HepG2 (cell line): ENCODE data around the gene DYNLL2. TPM values are rescaled to one million over a fixed set of nuclear protein-coding genes. Genes with fewer than 3 reads are reported as not detected.
A peak's percentile ranks its signal among the peaks of the same experiment; 100 is the strongest.

ENCODE experiments used
- ATAC-seq: fragments of 200-7000 bp; cut with Tn5 transposase; 3 replicates; pipeline ENCODE4 v1.9.1; 2020; ENCODE audit warnings: mild to moderate bottlenecking, moderate library complexity
- BruUV-seq: library from RNA; stranded (reverse); fragments of 400-500 nt; replicated peaks from 2 replicates; lab custom pipeline; 2021; lab: Mats Ljungman, UMichigan
- CTCF ChIA-PET: fragments of 300-600 bp; formaldehyde crosslinking; extraction: SDS; loops from one replicate; lab custom pipeline; 2021; ENCODE audit warnings: low total read pairs, inconsistent platforms, low intra/inter-chr PET ratio; lab: Yijun Ruan, JAX
- POLR2A ChIA-PET: fragments of 350-600 bp; sonication (Branson Sonifier 250); formaldehyde crosslinking; loops from one replicate; lab custom pipeline; 2020; ENCODE audit warnings: antibody characterized with exemption, inconsistent platforms; lab: Yijun Ruan, JAX
- DNase-seq: peaks from one replicate; pipeline ENCODE4 v3.0.0-alpha.2; 2015; ENCODE audit warnings: low spot score
- FAIRE-seq: peaks from 3 replicates; lab custom pipeline; 2011; peaks lifted over from hg19 to GRCh38; lab: Jason Lieb, UNC
- H2AFZ ChIP-seq: one replicate; pipeline ENCODE4 v1.6.1; 2011; ENCODE audit warnings: low read length, inconsistent platforms
- H3K27ac ChIP-seq: fragments of 300-600 bp; 3 replicates; pipeline ENCODE4 v1.8.0; 2011; ENCODE audit warnings: mixed run types, mild to moderate bottlenecking, mixed read lengths, low read length, inconsistent platforms; ENCODE audit not compliant: insufficient read depth; ENCODE audit errors: extremely low read length
- H3K27me3 ChIP-seq, 2 experiments: fragments of 200-600 bp in 1 of 2; 2 replicates in 1 of 2; 3 replicates in 1 of 2; pipeline versions ENCODE4 v1.6.0 to v1.8.0; 2011; ENCODE audit warnings: low read length in 2 of 2, mild to moderate bottlenecking in 2 of 2, moderate library complexity in 2 of 2, inconsistent platforms in 1 of 2; ENCODE audit not compliant: insufficient read depth in 2 of 2, control insufficient read depth in 1 of 2
- H3K36me3 ChIP-seq, 2 experiments: fragments of 200-600 bp in 1 of 2; replicated peaks in 1 of 2; 2 replicates in 1 of 2; 3 replicates in 1 of 2; pipeline versions ENCODE4 v1.5.1 to v1.8.0; 2011; ENCODE audit warnings: low read length in 2 of 2, inconsistent platforms in 1 of 2; ENCODE audit not compliant: insufficient read depth in 2 of 2, control insufficient read depth in 1 of 2
- H3K4me1 ChIP-seq: 2 replicates; pipeline ENCODE4 v1.5.1; 2012; ENCODE audit warnings: low read length, inconsistent platforms; ENCODE audit not compliant: insufficient read depth
- H3K4me2 ChIP-seq: 2 replicates; pipeline ENCODE4 v1.6.0; 2011; ENCODE audit warnings: low read depth, low read length, inconsistent platforms
- H3K4me3 ChIP-seq, 3 experiments: fragments of 200-600 bp in 1 of 3; sonication (generic), shearing (Covaris generic) in 1 of 3; replicated peaks in 1 of 3; 2 replicates each; pipeline ENCODE4 v1.5.1; 2011 to 2016; ENCODE audit warnings: low read length in 3 of 3, inconsistent platforms in 2 of 3, low read depth in 2 of 3, mild to moderate bottlenecking in 2 of 3, control low read depth in 1 of 3, mixed read lengths in 1 of 3; ENCODE audit not compliant: insufficient read depth in 1 of 3
- H3K79me2 ChIP-seq: one replicate; pipeline ENCODE4 v1.6.1; 2011; ENCODE audit warnings: low read length, inconsistent platforms; ENCODE audit not compliant: insufficient read depth
- H3K9ac ChIP-seq: 2 replicates; pipeline ENCODE4 v1.6.0; 2011; ENCODE audit warnings: mild to moderate bottlenecking, low read depth, low read length, inconsistent platforms; ENCODE audit not compliant: insufficient read depth
- H3K9me3 ChIP-seq: 2 replicates; pipeline ENCODE4 v1.5.1; 2012; ENCODE audit warnings: mild to moderate bottlenecking, low read length
- H4K20me1 ChIP-seq: 2 replicates; pipeline ENCODE4 v1.6.0; 2011; ENCODE audit warnings: inconsistent platforms, mild to moderate bottlenecking, low read length, moderate library complexity; ENCODE audit not compliant: insufficient read depth
- AHR ChIP-seq: IDR thresholded peaks from 2 replicates; pipeline ENCODE4 v1.6.1; 2018; ENCODE audit warnings: missing genetic modification reagents, missing compliant biosample characterization
- JUND ChIP-seq: sonication (generic); formaldehyde crosslinking; IDR thresholded peaks from 2 replicates; pipeline ENCODE4 v1.8.0; 2022; ENCODE audit warnings: mild to moderate bottlenecking, missing genetic modification reagents
- KLF16 ChIP-seq, 2 experiments: sonication (generic) in 1 of 2; formaldehyde crosslinking in 1 of 2; IDR thresholded peaks; 2 replicates each; pipeline versions ENCODE4 v1.6.1 to v1.8.0; 2016 to 2023; ENCODE audit warnings: missing genetic modification reagents in 2 of 2, missing compliant biosample characterization in 1 of 2
- MBNL3 ChIP-seq: fragments of 250-450 bp; sonication (Bioruptor Pico); conservative IDR thresholded peaks from 2 replicates; pipeline ENCODE4 v1.8.0; 2022; ENCODE audit warnings: mild to moderate bottlenecking, inconsistent platforms
- MIER2 ChIP-seq: IDR thresholded peaks from 2 replicates; pipeline ENCODE4 v1.6.1; 2016; ENCODE audit warnings: missing biosample characterization, missing genetic modification reagents
- REPIN1 ChIP-seq: sonication (generic); formaldehyde crosslinking; IDR thresholded peaks from 2 replicates; pipeline ENCODE4 v1.8.0; 2022; ENCODE audit warnings: missing genetic modification reagents, low read depth, mild to moderate bottlenecking, borderline replicate concordance
- ZBTB39 ChIP-seq: sonication (generic); formaldehyde crosslinking; IDR thresholded peaks from 2 replicates; pipeline ENCODE4 v1.5.0; 2020; ENCODE audit warnings: missing genetic modification reagents
- ZFP36 ChIP-seq: fragments of 150-350 bp; IDR thresholded peaks from 2 replicates; pipeline ENCODE4 v1.6.1; 2018; ENCODE audit warnings: borderline replicate concordance, low read length, low read depth; ENCODE audit not compliant: partially characterized antibody
- ZNF17 ChIP-seq: sonication (generic); formaldehyde crosslinking; IDR thresholded peaks from 2 replicates; pipeline ENCODE4 v1.5.0; 2020; ENCODE audit warnings: mild to moderate bottlenecking, missing genetic modification reagents
- ZNF256 ChIP-seq: sonication (generic); formaldehyde crosslinking; conservative IDR thresholded peaks from 2 replicates; pipeline ENCODE4 v1.4.0; 2020; ENCODE audit warnings: missing genetic modification reagents
- ZNF414 ChIP-seq: sonication (generic); formaldehyde crosslinking; IDR thresholded peaks from 2 replicates; pipeline ENCODE4 v1.5.0; 2020; ENCODE audit warnings: missing genetic modification reagents
- ZNF501 ChIP-seq: sonication (generic); formaldehyde crosslinking; IDR thresholded peaks from 2 replicates; pipeline ENCODE4 v1.5.1; 2020; ENCODE audit warnings: mild to moderate bottlenecking, moderate library complexity, missing genetic modification reagents
- ZNF512B ChIP-seq: sonication (generic); formaldehyde crosslinking; IDR thresholded peaks from 2 replicates; pipeline ENCODE4 v1.5.1; 2020; ENCODE audit warnings: missing genetic modification reagents, mild to moderate bottlenecking, borderline replicate concordance
- ZNF710 ChIP-seq: sonication (generic); formaldehyde crosslinking; IDR thresholded peaks from 2 replicates; pipeline ENCODE4 v1.5.0; 2020; ENCODE audit warnings: mild to moderate bottlenecking, missing genetic modification reagents, borderline replicate concordance
- WGBS: methylation state at CpG from one replicate; pipeline ENCODE4 v1.1.6; 2017; ENCODE audit warnings: low lambda C conversion rate; 5-methylcytosine and 5-hydroxymethylcytosine counted together
- in situ Hi-C: cut with HindIII; loops from 2 replicates; pipeline ENCODE4 v1.10.0; 2017; ENCODE audit warnings: low pct_unique_long_range_greater_than_20kb; ENCODE audit not compliant: extremely low pct_ligation_motif_present
- intact Hi-C: fragments of 100-400 bp; cut with micrococcal nuclease; formaldehyde crosslinking; loops from one replicate; pipeline ENCODE4 v1.10.0; 2022; ENCODE audit not compliant: unreplicated experiment
- polyA plus RNA-seq, 8 experiments: library from polyadenylated mRNA; depleted of rRNA in 3 of 8; stranded (reverse) in 7 of 8; unstranded in 1 of 8; fragments of >200 nt; fragmentation: Illumina TruSeq in 4 of 8; extraction: Trizol in 4 of 8; gene quantifications; 2 replicates each; pipeline versions ENCODE4 v1.2.1 to v1.2.3, GENCODE V29; 2011 to 2016; ENCODE audit warnings: low read depth in 4 of 8, missing spikeins in 1 of 8, mixed read lengths in 1 of 8; ENCODE audit not compliant: insufficient read depth in 1 of 8
- total RNA-seq, 5 experiments: library from RNA; depleted of rRNA; stranded (reverse); fragments of >200 nt; fragmentation: Illumina TruSeq; extraction: Trizol; gene quantifications; 2 replicates each; pipeline ENCODE4 v1.2.3, GENCODE V29; 2016; ENCODE audit warnings: low read depth in 1 of 5

DYNLL2 gene
- total and polyA plus RNA-seq, 2 of the 13 experiments (the other 11 are each of a cell fraction or from before 2014, with no cell fraction given) = 9.5 to 29.0 TPM

GRCh38 chr17:58112970-58113631 lies 29.9 kb downstream of the DYNLL2 start (continued):
- no peak for TF ChIP-seq JUND (CRISPR knock-in tag)
- 0 out of 2 replicates have a peak, but pooled peaks have one; percentile 30 for TF ChIP-seq ZNF501 (CRISPR knock-in tag)
- TF ChIP-seq ZNF17 = no peak
- TF ChIP-seq KLF16 (CRISPR knock-in tag; IDR thresholded peaks at IDR 0.05) = peak in 1 of 2 experiments; percentile 73; a peak in 1 of 4 replicates

GRCh38 chr17:58113947-58114346 lies 30.7 kb downstream of the DYNLL2 start:
- peaks cover 1 to 4% of the 10 kb centered on the region in 2 experiments; a peak in 3 of 5 replicates for H3K27me3 ChIP-seq
- ChIA-PET CTCF (interaction anchor here (0.7 to 1.8 kb wide), 3 partner anchors 115 to 256 kb away, joined by 3 to 13 read pairs (median 6); no protein-coding TSS in a partner anchor), POLR2A (interaction anchor here (0.9 kb wide), 1 partner anchor 31 kb away, joined by 3 read pairs; no protein-coding TSS in a partner anchor)
- BruUV-seq = no TSS peak
- ATAC-seq (no peak), DNase-seq (no peak), FAIRE-seq (no peak)
- intact Hi-C loops (loop anchor here (1.0 to 5.0 kb wide), 4 partner anchors 115 to 982 kb away; no protein-coding TSS in a partner anchor), in situ Hi-C loops (loop anchor here (10.0 kb wide), 2 partner anchors 219 to 259 kb away; partner anchors contain the start of gene MRPS23)
- no peaks in the 10 kb centered on the region for H3K9me3 ChIP-seq
- no peaks in the 10 kb centered on the region for H3K36me3 ChIP-seq
- H3K27ac ChIP-seq = no peak overlapping the region
- H3K9ac ChIP-seq = no peak overlapping the region
- no peak overlapping the region for H3K4me2 ChIP-seq
- no peaks in the 10 kb centered on the region for H3K79me2 ChIP-seq
- no peaks in the 10 kb centered on the region for H4K20me1 ChIP-seq
- H3K4me1 ChIP-seq = no peaks in the 10 kb centered on the region
- no peak overlapping the region for H2AFZ ChIP-seq
- H3K4me3 ChIP-seq = no peak overlapping the region
- WGBS = 0% methylated on average over 4 of the region's 4 CpGs
- TF ChIP-seq REPIN1 (CRISPR knock-in tag) (no peak), ZFP36 (no peak), MBNL3 (no peak), ZNF710 (CRISPR knock-in tag) (no peak), ZNF512B (CRISPR knock-in tag) (no peak), ZNF256 (CRISPR knock-in tag) (no peak), AHR (CRISPR knock-in tag) (no peak), ZNF414 (CRISPR knock-in tag) (no peak), ZBTB39 (CRISPR knock-in tag) (no peak), MIER2 (CRISPR knock-in tag) (no peak)
